GM21526 (cell line): Measurements from ENCODE around the gene TMEM114.

ENCODE experiments used
- ATAC-seq: cut with Tn5 transposase; IDR thresholded peaks from one replicate; pipeline ENCODE4 v1.9.1; 2021; ENCODE audit warnings: moderate library complexity; ENCODE audit not compliant: unreplicated experiment, low FRiP score

Gene TMEM114

DNA sequence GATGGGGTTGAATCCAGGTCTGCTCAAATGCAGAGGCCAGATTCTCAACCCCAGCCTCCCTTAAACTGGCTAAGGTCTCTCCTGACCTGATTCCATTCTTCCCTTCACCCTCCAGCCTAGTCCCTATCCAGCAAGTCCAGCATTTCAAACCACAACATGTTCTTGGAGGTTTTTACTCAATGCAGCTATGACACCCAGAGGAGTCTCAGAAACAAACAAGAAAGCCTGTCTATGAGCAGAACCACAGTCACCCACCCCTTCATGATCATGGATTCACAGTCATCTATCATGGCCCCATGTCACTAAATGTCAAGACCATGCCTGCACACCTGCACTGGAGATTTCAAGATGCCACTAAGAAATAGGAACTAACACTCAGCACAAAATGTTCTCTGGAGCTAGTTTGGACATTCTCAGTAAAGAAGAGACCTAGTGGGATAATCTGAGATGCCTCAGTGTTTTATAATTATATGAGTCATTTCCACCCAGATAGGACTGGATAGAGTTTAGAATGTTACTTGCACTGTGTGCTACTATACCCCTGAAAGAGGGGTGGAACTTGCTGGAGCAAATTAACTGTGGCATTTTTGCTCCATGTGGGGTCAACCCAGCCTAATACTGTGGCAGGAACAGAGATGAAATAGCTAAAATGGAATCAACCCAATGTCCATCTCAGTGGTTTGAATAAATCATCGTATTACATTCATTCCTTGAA lies 21.7 kb upstream of the TMEM114 start:
- no peak for ATAC-seq

DNA sequence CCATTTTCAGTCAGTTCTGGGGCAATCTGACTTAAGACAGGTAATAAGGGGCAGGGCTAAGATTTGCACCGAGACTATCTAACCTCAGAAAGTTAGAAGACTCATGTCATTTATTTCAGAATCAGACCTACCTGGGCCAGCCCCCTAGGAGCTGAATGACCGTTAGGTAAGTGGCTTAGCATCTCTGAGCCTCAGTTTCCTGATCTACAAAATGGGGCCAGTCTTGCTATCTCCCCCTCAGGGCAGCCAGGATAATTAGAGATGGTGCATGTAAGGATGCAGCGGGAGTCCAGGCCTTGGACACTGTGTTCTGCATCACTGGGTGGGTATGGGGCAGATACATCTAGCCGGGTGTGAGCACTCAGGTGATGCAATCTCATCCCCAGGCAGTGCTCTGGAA lies 20.8 kb upstream of the TMEM114 start:
- no peak for ATAC-seq

DNA sequence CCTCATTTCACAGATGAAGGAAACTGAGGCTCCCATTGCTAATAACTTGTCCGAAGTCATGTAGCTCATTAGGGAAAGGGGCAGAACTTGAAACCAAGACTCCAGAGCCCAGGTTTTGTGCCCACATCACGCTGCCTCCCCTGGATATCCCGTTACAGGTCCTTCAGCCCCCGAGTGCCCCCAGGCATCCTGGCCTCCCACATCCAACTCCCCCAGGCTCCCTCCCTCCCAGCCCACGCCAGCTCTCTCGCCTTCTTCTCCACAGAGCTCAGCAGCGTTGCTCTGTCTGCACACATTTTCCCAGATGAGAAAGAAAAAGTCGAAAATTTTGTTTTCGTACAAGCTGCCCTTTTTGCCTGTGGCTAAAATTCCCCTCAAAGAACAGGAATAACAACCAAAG lies 16.9 kb upstream of the TMEM114 start:
- no peak for ATAC-seq

DNA sequence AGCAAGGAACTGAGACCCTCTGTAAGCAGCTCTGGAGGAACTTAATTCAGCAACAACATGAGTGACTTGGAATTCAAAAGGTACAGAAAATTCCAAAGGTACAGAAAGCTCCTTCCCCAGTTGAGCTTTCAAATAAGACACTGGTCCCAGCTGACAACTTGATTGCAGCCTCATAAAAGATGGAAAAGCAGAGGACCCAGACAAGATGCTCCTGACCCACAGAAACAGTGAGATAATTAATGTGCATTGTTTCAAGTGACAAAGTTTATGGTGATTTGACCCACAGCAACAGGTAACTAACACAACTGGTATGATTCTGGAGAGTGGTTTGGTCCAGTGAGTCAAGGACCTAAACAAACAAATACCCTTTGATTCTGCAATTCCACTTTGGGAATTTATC lies 15.2 kb upstream of the TMEM114 start:
- no peak for ATAC-seq

DNA sequence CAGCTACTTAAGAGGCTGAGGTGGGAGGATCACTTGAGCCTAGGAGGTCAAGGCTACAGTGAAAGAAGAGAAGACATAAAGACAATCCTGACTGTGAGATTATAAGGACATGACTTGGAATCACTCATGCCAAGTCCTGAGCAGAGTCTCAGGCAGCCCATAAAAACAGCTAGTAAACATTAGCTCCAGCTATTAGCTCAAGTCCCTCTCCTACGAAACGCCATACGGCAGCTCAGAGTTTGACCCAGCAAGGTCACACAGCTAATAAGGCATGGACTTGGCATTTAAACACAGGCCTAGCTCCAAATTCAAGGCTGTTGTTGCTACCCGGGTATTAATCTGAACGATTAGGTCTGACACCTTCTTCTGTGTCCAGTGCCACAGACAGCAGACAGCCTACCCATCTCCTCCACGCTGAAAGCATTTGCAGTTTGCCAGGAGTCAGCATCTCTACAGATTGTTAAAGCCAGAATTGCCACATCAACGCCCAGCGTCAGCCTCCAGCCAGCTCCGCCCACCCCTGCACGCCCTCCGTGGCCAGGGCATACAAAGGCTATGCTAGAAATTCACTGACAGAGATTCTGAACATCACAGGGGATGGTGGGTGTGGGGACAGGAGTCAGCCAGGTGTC lies 9.9 kb upstream of the TMEM114 start:
- no peak for ATAC-seq

DNA sequence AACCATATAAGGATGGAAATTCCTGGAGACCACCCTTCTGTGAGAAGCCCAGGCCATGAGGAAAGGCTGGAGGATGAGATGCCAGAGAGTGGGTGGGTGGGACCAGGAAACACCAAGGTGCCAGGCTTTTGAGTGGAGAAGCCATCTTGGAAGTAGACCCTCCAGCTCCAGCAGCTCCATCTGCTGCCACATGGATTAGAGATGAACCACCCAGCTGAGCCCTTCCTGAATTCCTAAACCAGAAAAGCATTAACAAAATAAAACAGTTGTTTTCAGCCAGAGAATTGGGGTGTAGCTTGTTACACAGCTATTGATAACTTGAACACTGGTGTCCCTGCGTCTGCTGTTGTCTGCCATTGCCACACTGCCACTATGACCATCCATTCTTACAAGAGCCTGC lies 6.3 kb upstream of the TMEM114 start:
- no peak for ATAC-seq

DNA sequence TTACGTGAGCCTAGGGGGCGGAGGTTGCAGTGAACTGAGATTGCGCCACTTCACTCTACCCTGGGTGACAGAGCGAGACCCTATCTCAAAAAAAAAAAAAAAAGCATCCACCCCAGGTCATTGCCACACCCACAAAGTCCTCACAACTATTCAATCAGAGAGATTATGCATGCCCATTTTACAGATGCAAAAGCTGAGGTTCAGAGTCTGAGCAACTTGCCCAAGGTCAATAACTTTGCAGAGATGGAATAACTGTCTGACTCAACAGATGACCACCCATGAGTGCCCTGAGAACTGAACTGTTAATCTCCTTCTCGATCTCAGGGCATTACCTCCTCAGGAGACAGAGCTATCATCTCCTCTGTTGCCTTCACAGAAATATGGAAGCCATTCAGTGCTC lies 5.5 kb upstream of the TMEM114 start:
- ATAC-seq, result no peak

DNA sequence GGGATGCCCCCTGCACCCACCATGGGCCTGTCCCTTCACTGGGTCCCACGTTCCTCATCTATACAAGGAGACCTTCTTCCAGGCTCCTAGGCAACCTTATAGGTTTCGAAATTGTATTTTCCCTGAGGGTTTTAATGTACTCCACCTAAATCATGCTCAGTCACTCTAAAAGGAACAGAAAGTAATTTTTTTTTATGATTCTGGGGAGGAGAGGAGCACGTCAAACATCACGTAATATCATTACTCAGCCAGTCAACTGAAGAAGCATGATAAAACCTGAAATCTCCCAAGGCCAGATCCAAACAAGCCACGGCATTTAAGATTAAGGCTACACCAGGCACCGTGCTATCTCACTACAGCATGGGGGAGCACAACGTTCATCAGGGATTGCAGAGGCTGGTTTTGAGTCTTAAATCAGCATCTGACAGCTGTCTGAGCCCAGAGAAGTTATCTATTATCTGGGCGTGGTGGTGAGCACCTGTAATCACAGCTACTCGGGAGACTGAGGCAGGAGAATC lies 3.9 kb upstream of the TMEM114 start:
- ATAC-seq, result no peak

DNA sequence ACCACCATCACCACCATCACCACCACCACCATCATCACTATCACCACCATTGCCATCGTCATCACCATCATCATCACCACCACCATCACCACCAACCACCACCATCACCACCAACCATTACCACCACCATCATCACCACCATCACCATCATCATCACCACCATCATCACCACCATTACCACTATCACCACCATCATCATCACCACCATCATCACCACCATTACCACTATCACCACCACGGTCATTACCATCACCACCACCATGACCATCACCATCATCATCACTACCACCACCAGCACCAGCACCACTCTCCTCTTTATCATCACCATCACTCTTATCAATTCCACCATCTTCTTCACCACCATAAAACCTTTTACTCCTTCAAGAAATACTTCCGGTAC lies 1.1 kb upstream of the TMEM114 start:
- no peak for ATAC-seq

DNA sequence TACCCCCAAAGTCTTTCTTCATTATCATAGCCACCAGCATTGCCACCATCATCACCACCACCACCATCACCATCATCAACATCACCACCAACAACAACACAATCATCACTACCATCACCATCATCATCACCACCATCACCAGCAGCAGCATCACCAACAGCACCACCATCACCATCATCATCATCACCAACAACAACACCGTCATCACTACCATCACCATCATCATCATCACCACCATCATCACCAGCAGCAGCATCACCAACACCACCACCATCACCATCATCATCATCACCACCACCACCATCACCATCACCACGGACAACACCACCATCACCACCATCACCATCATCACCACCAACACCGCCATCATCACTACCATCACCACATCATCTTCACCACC lies 500 bp upstream of the TMEM114 start:
- no peak for ATAC-seq

DNA sequence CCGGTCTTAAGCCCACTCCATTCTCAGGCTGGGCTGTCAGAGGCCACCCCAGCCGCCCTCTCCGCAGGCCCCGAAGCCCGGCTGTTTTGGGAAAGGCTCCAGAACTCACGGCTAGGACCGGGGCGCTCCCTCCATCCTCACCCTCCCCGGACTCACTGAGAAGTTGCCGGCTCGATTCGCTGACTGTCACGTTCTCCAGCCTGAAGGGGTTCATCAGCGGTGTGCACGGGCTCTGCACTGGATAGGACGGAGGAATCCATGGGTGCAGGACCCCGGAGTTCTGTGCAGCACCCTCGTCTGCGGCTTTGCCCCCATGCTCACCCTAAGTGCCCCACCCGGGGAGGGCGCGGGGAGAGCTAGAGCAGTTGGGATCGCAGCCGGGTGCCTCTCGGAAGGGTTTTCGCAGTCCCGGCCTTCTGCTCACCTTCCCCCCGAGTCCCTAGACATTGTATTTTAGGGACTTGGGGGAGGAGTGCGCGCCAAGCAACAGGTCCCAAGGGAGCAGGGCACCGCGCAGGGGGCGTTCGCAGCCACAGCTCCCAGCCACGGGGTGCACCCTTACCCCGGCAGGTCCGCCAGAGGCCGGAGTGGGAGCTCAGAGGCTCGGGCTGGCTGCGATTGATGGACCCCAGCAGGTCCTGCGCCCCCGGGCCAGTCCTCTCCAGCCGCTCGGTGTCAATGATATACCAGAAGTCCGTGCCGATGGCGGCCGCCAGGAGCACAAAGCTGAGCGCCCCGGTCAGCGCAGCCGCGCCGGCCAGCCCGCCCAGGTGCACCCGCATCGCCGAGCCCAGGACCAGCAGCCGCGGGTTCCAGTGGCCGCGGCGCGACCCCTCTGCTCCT lies 1.0 kb downstream of the TMEM114 start:
- ATAC-seq, result no peak

DNA sequence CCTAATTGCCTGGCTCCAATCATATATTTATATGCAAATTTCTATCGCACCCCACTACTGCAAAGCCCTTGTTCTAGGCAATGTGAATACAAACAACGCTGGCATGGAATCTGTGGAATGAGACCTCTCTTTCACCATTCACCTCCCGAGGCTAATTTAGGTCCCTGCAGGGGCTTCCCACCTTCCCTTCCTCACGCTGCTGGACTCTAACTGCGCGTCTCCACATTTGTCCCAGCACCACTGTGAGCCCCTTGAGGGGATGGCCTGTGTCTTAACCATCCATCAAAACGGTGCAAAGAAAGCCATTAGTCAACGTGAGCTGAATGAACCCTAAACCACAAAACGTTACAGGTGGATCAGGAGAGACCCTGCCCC lies 1.6 kb downstream of the TMEM114 start:
- ATAC-seq, result no peak

DNA sequence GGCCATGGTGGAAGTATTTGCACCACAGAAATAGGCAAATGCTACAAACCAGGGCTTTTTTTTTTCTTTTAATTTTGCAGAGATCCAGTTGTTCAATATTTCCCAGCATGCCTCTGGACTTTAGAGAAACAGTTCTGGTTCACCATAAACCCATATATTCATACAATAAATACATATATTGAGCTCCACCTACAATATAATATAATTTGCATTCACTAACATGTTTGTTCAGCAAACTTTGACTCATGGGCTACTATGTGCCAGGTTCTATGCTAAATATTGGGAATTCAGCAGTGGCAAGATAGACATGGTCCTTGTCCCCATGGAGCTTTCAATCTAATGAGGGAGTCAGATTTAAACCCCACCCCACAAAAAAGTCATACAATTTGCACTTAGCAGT lies 3.2 kb downstream of the TMEM114 start:
- ATAC-seq, result no peak

DNA sequence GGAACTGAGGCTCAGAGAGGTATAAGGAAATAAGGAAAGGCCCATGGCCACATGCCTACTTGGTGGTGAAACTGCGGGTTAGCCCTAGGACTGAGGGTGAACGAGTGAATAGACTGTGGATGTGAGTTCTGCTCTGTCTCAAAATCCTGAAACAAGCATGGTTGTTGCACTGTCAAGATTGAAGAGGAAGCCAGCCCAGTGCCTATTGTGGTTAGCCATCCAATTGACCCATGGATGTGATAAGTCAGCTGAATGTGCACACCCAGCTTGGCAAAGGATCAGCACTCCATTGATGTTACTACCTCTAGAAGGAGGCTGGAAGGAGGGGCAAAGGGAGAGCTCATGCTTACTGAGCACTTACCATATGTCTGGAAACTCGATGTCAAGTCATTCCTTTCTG lies 4.5 kb downstream of the TMEM114 start:
- no peak for ATAC-seq

DNA sequence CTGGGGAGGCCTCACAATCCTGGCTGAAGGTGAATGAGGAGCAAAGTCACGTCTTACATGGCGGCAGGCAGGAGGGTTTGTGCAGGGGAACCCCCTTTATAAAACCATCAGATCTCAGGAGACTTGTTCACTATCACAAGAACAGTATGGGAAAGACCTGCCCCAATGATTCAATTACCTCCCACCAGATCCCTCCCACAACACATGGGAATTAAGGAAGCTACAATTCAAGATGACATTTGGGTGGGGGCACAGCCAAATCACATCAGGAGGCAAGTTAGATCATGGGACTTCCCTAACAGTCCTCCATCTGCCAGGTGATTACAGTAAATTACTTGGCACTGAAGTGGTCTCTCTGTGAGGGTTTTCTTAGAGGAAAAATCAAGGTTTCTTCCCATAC lies 5.3 kb downstream of the TMEM114 start:
- ATAC-seq, result no peak

DNA sequence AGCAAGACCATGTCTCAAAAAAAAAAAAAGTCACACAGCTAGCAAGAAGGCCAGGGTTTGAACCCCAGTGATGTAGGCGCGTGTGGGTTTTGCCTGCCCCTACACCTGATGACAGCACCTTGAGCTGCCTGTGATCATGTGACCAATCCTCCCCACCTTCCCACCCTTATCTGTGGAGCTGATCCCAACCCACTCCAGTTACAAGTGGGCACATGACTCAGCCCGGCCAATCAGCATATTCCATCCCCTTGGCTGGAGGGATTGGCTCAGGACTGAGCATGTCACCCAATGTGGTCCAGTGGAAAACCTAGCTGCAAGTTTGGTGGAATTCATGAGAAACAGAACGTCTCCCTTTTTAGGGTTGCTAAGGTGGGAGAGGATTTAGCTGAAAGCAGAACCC lies 6.6 kb downstream of the TMEM114 start:
- no peak for ATAC-seq

DNA sequence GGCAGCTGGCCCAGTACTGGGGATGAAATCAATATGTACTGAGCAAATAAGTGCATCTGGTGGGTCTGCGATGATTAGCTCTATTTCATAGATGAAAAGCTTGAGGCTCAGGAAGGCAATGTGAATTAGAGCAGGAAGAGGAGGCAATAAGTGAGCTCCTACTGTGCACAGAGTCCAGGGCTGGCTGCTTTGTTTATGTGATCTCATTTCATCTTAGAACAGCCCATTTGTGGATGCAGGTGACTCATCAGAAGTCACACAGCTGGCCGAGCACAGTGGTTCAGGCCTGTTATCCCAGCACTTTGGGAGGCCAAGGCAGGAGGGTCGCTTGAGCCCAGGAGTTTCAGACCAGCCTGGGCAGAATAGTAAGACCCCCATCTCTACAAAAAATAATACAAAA lies 7.1 kb downstream of the TMEM114 start:
- ATAC-seq, result no peak

DNA sequence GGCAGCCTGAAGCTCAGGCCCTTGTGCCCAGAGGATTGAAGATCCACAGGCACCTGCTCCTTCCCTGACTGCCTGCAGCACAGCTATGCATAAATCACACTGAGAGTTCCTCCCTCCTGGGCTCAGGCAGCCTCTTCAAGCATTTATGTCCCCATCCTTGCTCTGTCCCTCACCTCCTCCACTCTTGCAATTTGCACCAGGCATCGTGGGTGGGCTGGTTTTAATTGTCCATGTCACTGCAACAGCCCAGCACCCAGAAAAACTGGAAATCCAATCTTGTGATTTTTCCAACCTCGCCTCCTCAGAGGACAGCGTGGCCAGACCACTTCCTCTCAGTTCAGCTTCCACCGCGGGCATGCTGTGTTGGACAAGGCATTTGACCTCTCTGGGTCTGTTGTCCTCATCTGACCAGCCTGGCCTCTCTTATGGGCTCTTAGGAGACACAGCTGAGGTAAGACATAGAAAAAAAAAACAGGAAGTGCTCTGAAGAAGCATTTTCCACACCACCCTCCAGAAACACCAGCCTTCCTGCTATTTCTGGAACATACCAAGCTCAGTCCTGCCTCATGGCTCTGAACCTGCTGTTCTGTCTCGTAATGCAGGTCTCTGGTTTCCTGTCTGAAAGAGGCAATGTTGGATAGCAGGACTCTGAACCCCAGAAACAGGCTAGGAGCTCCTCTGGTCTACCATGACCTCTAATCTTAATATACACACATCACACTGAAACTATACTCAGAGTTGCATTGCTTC lies 8.3 kb downstream of the TMEM114 start:
- no peak for ATAC-seq

DNA sequence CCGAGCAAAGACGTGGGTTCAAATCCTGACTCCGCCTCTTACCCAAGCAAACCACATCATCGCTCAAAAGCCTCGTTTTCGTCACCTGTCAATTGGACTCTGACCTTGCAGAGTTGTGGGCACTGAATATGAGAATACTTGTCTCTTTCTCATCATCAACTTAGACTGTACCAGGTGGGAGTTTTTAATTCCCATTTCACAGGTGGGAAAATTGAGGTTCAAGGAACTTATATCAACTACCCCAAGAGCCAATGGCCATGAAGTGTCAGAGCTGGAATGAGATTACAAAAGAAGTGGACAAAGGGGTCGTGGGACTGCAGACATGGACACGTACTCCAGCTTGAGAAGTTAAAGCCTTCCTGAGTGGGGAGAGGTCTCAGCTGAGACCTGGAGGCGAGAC lies 10.8 kb downstream of the TMEM114 start:
- ATAC-seq, result no peak

DNA sequence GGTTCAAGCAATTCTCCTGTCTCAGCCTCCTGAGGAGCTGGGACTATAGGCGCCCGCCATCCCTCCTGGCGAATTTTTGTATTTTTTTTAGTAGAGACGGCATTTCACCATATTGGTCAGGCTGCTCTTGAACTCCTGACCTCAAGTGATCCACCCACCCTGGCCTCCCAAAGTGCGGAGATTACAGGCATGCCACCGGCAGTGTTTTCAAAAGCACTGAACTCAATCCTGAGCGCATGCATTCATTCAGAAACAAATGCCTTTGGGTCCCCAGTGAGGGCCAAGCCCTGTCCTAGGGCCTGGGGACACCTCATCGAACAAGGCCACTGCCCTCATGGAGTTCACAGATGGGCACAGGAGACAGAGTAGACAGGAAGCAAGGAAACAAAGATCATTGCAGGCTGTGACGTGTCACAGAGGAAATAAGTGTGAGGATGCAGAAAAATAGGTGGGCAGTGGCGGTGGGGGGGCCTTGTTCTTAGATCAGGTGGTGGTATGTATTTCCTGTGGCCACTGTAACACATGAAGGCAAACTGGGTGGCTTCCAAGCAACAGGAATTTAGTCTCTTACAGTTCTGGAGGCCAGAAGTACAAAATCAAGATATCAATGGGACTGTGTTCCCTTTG lies 12.5 kb downstream of the TMEM114 start:
- no peak for ATAC-seq
